Measurements from ENCODE around the gene BOK.

- TF ChIP-seq EZH2 (IDR thresholded peaks at IDR 0.05; ENCODE audit: insufficient read depth, low read length) (no peak), CTCF (IDR thresholded peaks at IDR 0.05; ENCODE audit: insufficient read depth, low read depth, low read length) (no peak)
Observed at GRCh38 chr2:241582328-241582727, 23.8 kb downstream of the BOK start.

Measured in astrocyte (in vitro differentiated cells and primary cell).